Spleen (tissue), 7 donors: Measurements from ENCODE around the gene TMCO4.
"Not testable (repeated sequence)": the region's sequence is repeated elsewhere in the genome, so short reads cannot be mapped to it uniquely, and the experiment has no call there.

Source experiments
- POLR2A ChIP-seq, 3 donors: fragments of 450-650 bp; IDR thresholded peaks; one replicate each; pipeline ENCODE4 v1.5.1; 2017; ENCODE audit warnings: antibody characterized with exemption in 3 of 3, mild to moderate bottlenecking in 1 of 3
- TF ChIP-seq, protein P1 (sequence below), 11 experiments: fragments of 200-600 bp in 7 of 11; fragments of 450-650 bp in 4 of 11; sonication (generic) in 4 of 11; IDR thresholded peaks in 8 of 11; conservative IDR thresholded peaks in 3 of 11; 1 replicate in 7 of 11; 2 replicates in 4 of 11; pipeline versions ENCODE4 v1.4.0 to v1.8.0; 2016 to 2021; ENCODE audit warnings: antibody characterized with exemption in 11 of 11, inconsistent platforms in 4 of 11, mild to moderate bottlenecking in 1 of 11
- donor health status: DM: no; HTN: no; CAD: no; lungs with moderate emphysema.
- donor health status: DM: no; HTN: no; CAD: no.
- donor health status: DM: no; HTN: no; CAD: no.

DNA sequence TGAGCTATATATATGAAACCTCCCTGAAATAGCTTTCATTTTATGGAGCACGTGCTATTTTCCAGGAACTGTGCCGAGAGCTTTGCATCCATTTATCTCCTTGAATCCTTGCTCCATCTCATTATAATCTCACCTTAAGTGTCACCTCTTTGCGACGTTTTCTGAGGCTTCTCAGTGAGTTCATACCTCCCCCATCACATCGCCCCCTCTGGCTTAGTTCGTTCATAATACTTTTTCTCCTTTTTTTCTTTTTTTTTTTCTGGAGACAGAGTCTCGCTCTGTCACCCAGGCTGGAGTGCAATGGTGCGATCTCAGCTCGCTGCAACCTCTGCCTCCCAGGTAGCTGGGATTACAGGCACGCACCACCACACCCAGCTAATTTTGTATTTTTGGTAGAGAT, 160.5 kb downstream of the TMCO4 start:
- TF ChIP-seq, protein P1, sequence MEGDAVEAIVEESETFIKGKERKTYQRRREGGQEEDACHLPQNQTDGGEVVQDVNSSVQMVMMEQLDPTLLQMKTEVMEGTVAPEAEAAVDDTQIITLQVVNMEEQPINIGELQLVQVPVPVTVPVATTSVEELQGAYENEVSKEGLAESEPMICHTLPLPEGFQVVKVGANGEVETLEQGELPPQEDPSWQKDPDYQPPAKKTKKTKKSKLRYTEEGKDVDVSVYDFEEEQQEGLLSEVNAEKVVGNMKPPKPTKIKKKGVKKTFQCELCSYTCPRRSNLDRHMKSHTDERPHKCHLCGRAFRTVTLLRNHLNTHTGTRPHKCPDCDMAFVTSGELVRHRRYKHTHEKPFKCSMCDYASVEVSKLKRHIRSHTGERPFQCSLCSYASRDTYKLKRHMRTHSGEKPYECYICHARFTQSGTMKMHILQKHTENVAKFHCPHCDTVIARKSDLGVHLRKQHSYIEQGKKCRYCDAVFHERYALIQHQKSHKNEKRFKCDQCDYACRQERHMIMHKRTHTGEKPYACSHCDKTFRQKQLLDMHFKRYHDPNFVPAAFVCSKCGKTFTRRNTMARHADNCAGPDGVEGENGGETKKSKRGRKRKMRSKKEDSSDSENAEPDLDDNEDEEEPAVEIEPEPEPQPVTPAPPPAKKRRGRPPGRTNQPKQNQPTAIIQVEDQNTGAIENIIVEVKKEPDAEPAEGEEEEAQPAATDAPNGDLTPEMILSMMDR (IDR thresholded peaks at IDR 0.05 in 8 of 11, conservative IDR thresholded peaks at IDR 0.05 in 3 of 11): not testable (repeated sequence)
- not testable (repeated sequence) for TF ChIP-seq POLR2A (IDR thresholded peaks at IDR 0.05)
